HEK293T (cell line): Measurements from ENCODE around the gene SDHC.
"Not testable (repeated sequence)": the region's sequence is repeated elsewhere in the genome, so short reads cannot be mapped to it uniquely, and the experiment has no call there.

Experiments used
- BHLHE40 ChIP-seq: fragments of 450-650 bp; IDR thresholded peaks from 2 replicates; pipeline ENCODE4 v1.6.1; 2016; ENCODE audit warnings: mild to moderate bottlenecking, moderate library complexity, borderline replicate concordance
- CTBP1 ChIP-seq: fragments of 450-650 bp; IDR thresholded peaks from 2 replicates; pipeline ENCODE4 v1.6.1; 2016; ENCODE audit warnings: borderline replicate concordance
- ELF4 ChIP-seq: fragments of 450-650 bp; IDR thresholded peaks from 2 replicates; pipeline ENCODE4 v1.6.1; 2017; ENCODE audit warnings: antibody characterized with exemption
- HDGF ChIP-seq: fragments of 450-650 bp; IDR thresholded peaks from 2 replicates; pipeline ENCODE4 v1.6.1; 2017; ENCODE audit warnings: antibody characterized with exemption, borderline replicate concordance
- PKNOX1 ChIP-seq: fragments of 450-650 bp; IDR thresholded peaks from 2 replicates; pipeline ENCODE4 v1.6.1; 2016
- SP1 ChIP-seq: fragments of 450-650 bp; IDR thresholded peaks from 2 replicates; pipeline ENCODE4 v1.6.1; 2017
- TARDBP ChIP-seq: fragments of 450-650 bp; IDR thresholded peaks from 2 replicates; pipeline ENCODE4 v1.6.1; 2016

- not testable (repeated sequence) for TF ChIP-seq ELF4, CTBP1, BHLHE40, PKNOX1, HDGF, TARDBP, SP1
Measured at GRCh38 chr1:161397038-161397437, 82.9 kb downstream of the SDHC start.
